ENCODE results near the gene RANBP10.
"Not testable (repeated sequence)": the region's sequence is repeated elsewhere in the genome, so short reads cannot be mapped to it uniquely, and the experiment has no call there.

The RANBP10 gene

GRCh38 chr16:67701420-67701819, 104.9 kb downstream of the RANBP10 start:
- WGBS (ENCODE audit: insufficient coverage), result 100% methylated on average over 1 of the region's 1 CpG
- peaks cover 0 to 11% (median 3%) of the 10 kb centered on the region in 4 experiments for H3K36me3 ChIP-seq (ENCODE audit: control insufficient read depth in 4 of 4, insufficient read depth in 4 of 4, low read length in 3 of 4)
- H3K9me3 ChIP-seq (ENCODE audit: control extremely low read depth in 1 of 5, control insufficient read depth in 4 of 5, insufficient read depth in 2 of 5, low read depth in 1 of 5, low read length in 4 of 5), result peaks cover 0 to 11% (median 5%) of the 10 kb centered on the region in 5 experiments
- no peaks in the 10 kb centered on the region for H3K27me3 ChIP-seq (replicated peaks in 2 of 5; ENCODE audit: control insufficient read depth in 4 of 5, insufficient read depth in 5 of 5, low read length in 4 of 5)
- no peaks in the 10 kb centered on the region for H3K4me1 ChIP-seq (ENCODE audit: control extremely low read depth in 1 of 4, control insufficient read depth in 4 of 4, insufficient read depth in 4 of 4, low read length in 3 of 4)
- H3K4me3 ChIP-seq (ENCODE audit: control insufficient read depth in 1 of 7, extremely low read depth in 1 of 7, insufficient read depth in 4 of 7, low read depth in 2 of 7, low read length in 6 of 7), result no peak overlapping the region
- no peak for DNase-seq
- H3K27ac ChIP-seq (ENCODE audit: insufficient read depth in 1 of 2, low read depth in 1 of 2, low read length in 2 of 2, poor library complexity in 1 of 2, severe bottlenecking in 2 of 2), result no peak overlapping the region
- POLR2A ChIA-PET, result no interaction called here
- CTCF ChIA-PET, result no interaction called here

- CTCF ChIA-PET, result no interaction called here
- peak in 2 of 3 donors; percentile 27 to 33 for DNase-seq
- H3K27ac ChIP-seq (ENCODE audit: insufficient read depth in 1 of 2, low read depth in 1 of 2, low read length in 2 of 2, poor library complexity in 1 of 2, severe bottlenecking in 2 of 2), result no peak overlapping the region
- POLR2A ChIA-PET, result no interaction called here
- WGBS (ENCODE audit: insufficient coverage), result 96% methylated on average over 6 of the region's 7 CpGs
- H3K4me1 ChIP-seq (ENCODE audit: control extremely low read depth in 1 of 4, control insufficient read depth in 4 of 4, insufficient read depth in 4 of 4, low read length in 3 of 4), result no peaks in the 10 kb centered on the region
- H3K9me3 ChIP-seq (ENCODE audit: control extremely low read depth in 1 of 5, control insufficient read depth in 4 of 5, insufficient read depth in 2 of 5, low read depth in 1 of 5, low read length in 4 of 5), result peaks cover 0 to 11% (median 5%) of the 10 kb centered on the region in 5 experiments
- no peaks in the 10 kb centered on the region for H3K27me3 ChIP-seq (replicated peaks in 2 of 5; ENCODE audit: control insufficient read depth in 4 of 5, insufficient read depth in 5 of 5, low read length in 4 of 5)
- no peak overlapping the region for H3K4me3 ChIP-seq (ENCODE audit: control insufficient read depth in 1 of 7, extremely low read depth in 1 of 7, insufficient read depth in 4 of 7, low read depth in 2 of 7, low read length in 6 of 7)
- H3K36me3 ChIP-seq (ENCODE audit: control insufficient read depth in 4 of 4, insufficient read depth in 4 of 4, low read length in 3 of 4), result peaks cover 0 to 11% (median 3%) of the 10 kb centered on the region in 4 experiments
These were observed 107.1 kb downstream of the RANBP10 start for GRCh38 chr16:67699265-67699664.

GRCh38 chr16:67697422-67698185, 108.8 kb downstream of the RANBP10 start:
- CTCF ChIA-PET, result interaction anchor here (0.6 to 1.5 kb wide), 3 partner anchors 28 to 119 kb away, joined by 3 read pairs; no protein-coding TSS in a partner anchor
- H3K4me3 ChIP-seq (ENCODE audit: control insufficient read depth in 1 of 7, extremely low read depth in 1 of 7, insufficient read depth in 4 of 7, low read depth in 2 of 7, low read length in 6 of 7), result no peak overlapping the region
- no peak overlapping the region for H3K27ac ChIP-seq (ENCODE audit: insufficient read depth in 1 of 2, low read depth in 1 of 2, low read length in 2 of 2, poor library complexity in 1 of 2, severe bottlenecking in 2 of 2)
- no peak for DNase-seq
- no peaks in the 10 kb centered on the region for H3K4me1 ChIP-seq (ENCODE audit: control extremely low read depth in 1 of 4, control insufficient read depth in 4 of 4, insufficient read depth in 4 of 4, low read length in 3 of 4)
- H3K27me3 ChIP-seq (replicated peaks in 2 of 5; ENCODE audit: control insufficient read depth in 4 of 5, insufficient read depth in 5 of 5, low read length in 4 of 5), result no peaks in the 10 kb centered on the region
- WGBS (ENCODE audit: insufficient coverage), result 90% methylated on average over 3 of the region's 4 CpGs
- POLR2A ChIA-PET, result no interaction called here
- H3K36me3 ChIP-seq (ENCODE audit: control insufficient read depth in 4 of 4, insufficient read depth in 4 of 4, low read length in 3 of 4), result peaks cover 0 to 11% (median 3%) of the 10 kb centered on the region in 4 experiments
- peaks cover 0 to 11% (median 5%) of the 10 kb centered on the region in 5 experiments for H3K9me3 ChIP-seq (ENCODE audit: control extremely low read depth in 1 of 5, control insufficient read depth in 4 of 5, insufficient read depth in 2 of 5, low read depth in 1 of 5, low read length in 4 of 5)

- 80% methylated on average over 2 of the region's 2 CpGs for WGBS (ENCODE audit: insufficient coverage)
- POLR2A ChIA-PET, result no interaction called here
- CTCF ChIA-PET, result no interaction called here
- Histone ChIP-seq H3K27ac (ENCODE audit: insufficient read depth in 1 of 2, low read depth in 1 of 2, low read length in 2 of 2, poor library complexity in 1 of 2, severe bottlenecking in 2 of 2) (no peak overlapping the region), H3K4me1 (ENCODE audit: control extremely low read depth in 1 of 4, control insufficient read depth in 4 of 4, insufficient read depth in 4 of 4, low read length in 3 of 4) (no peaks in the 10 kb centered on the region), H3K4me3 (ENCODE audit: control insufficient read depth in 1 of 7, extremely low read depth in 1 of 7, insufficient read depth in 4 of 7, low read depth in 2 of 7, low read length in 6 of 7) (no peak overlapping the region), H3K36me3 (ENCODE audit: control insufficient read depth in 4 of 4, insufficient read depth in 4 of 4, low read length in 3 of 4) (peaks cover 0 to 11% (median 5%) of the 10 kb centered on the region in 4 experiments), H3K9me3 (ENCODE audit: control extremely low read depth in 1 of 5, control insufficient read depth in 4 of 5, insufficient read depth in 2 of 5, low read depth in 1 of 5, low read length in 4 of 5) (peaks cover 0 to 8% (median 5%) of the 10 kb centered on the region in 5 experiments), H3K27me3 (replicated peaks in 2 of 5; ENCODE audit: control insufficient read depth in 4 of 5, insufficient read depth in 5 of 5, low read length in 4 of 5) (no peaks in the 10 kb centered on the region)
- DNase-seq, result no peak
These were observed 111.7 kb downstream of the RANBP10 start for GRCh38 chr16:67694611-67695010.

- not testable (repeated sequence) for H3K27me3 ChIP-seq (replicated peaks in 2 of 5; ENCODE audit: control insufficient read depth in 4 of 5, insufficient read depth in 5 of 5, low read length in 4 of 5); DNase-seq; H3K27ac ChIP-seq (ENCODE audit: insufficient read depth in 1 of 2, low read depth in 1 of 2, low read length in 2 of 2, poor library complexity in 1 of 2, severe bottlenecking in 2 of 2); H3K9me3 ChIP-seq (ENCODE audit: control extremely low read depth in 1 of 5, control insufficient read depth in 4 of 5, insufficient read depth in 2 of 5, low read depth in 1 of 5, low read length in 4 of 5); H3K4me3 ChIP-seq (ENCODE audit: control insufficient read depth in 1 of 7, extremely low read depth in 1 of 7, insufficient read depth in 4 of 7, low read depth in 2 of 7, low read length in 6 of 7); H3K4me1 ChIP-seq (ENCODE audit: control extremely low read depth in 1 of 4, control insufficient read depth in 4 of 4, insufficient read depth in 4 of 4, low read length in 3 of 4)
- POLR2A ChIA-PET, result interaction anchor here (0.6 kb wide), 1 partner anchor 128 kb away, joined by 3 read pairs; no protein-coding TSS in a partner anchor
- peaks cover 0 to 10% (median 4%) of the 10 kb centered on the region in 4 experiments for H3K36me3 ChIP-seq (ENCODE audit: control insufficient read depth in 4 of 4, insufficient read depth in 4 of 4, low read length in 3 of 4)
- 97% methylated on average over 5 of the region's 8 CpGs for WGBS (ENCODE audit: insufficient coverage)
- CTCF ChIA-PET, result interaction anchor here (0.6 to 0.8 kb wide), 2 partner anchors 26 to 165 kb away, joined by 3 read pairs; partner anchors contain the start of genes GFOD2 and RIPOR1
These were observed 112.7 kb downstream of the RANBP10 start for GRCh38 chr16:67693517-67694285.

- Histone ChIP-seq H3K9me3 (ENCODE audit: control extremely low read depth in 1 of 5, control insufficient read depth in 4 of 5, insufficient read depth in 2 of 5, low read depth in 1 of 5, low read length in 4 of 5) (no peaks in the 10 kb centered on the region), H3K27ac (ENCODE audit: insufficient read depth in 1 of 2, low read depth in 1 of 2, low read length in 2 of 2, poor library complexity in 1 of 2, severe bottlenecking in 2 of 2) (no peak overlapping the region), H3K36me3 (ENCODE audit: control insufficient read depth in 4 of 4, insufficient read depth in 4 of 4, low read length in 3 of 4) (peaks cover 6 to 32% (median 20%) of the 10 kb centered on the region in 4 experiments), H3K4me3 (ENCODE audit: control insufficient read depth in 1 of 7, extremely low read depth in 1 of 7, insufficient read depth in 4 of 7, low read depth in 2 of 7, low read length in 6 of 7) (no peak overlapping the region), H3K27me3 (replicated peaks in 2 of 5; ENCODE audit: control insufficient read depth in 4 of 5, insufficient read depth in 5 of 5, low read length in 4 of 5) (no peaks in the 10 kb centered on the region), H3K4me1 (ENCODE audit: control extremely low read depth in 1 of 4, control insufficient read depth in 4 of 4, insufficient read depth in 4 of 4, low read length in 3 of 4) (no peaks in the 10 kb centered on the region)
- DNase-seq, result no peak
- WGBS (ENCODE audit: insufficient coverage), result 98% methylated on average over 12 of the region's 17 CpGs
- ChIA-PET CTCF (interaction anchor here (1.8 kb wide), 1 partner anchor 13 kb away, joined by 5 read pairs; no protein-coding TSS in a partner anchor), POLR2A (interaction anchor here (0.5 kb wide), 1 partner anchor 243 kb away, joined by 3 read pairs; no protein-coding TSS in a partner anchor)
These were observed 120.8 kb downstream of the RANBP10 start for GRCh38 chr16:67685388-67686112.

Measured in common myeloid progenitor, CD34-positive (primary cell).